H9 (cell line): ENCODE measurements around the gene CNNM2. TPM values are rescaled to one million over a fixed set of nuclear protein-coding genes. Genes with fewer than 3 reads are reported as not detected.

ENCODE experiments used
- DNase-seq: peaks from one replicate; pipeline ENCODE4 v3.0.0-alpha.2; 2017
- H2AFZ ChIP-seq: one replicate; pipeline ENCODE4 v1.6.1; 2013; ENCODE audit warnings: mild to moderate bottlenecking, low read length, control low read depth, moderate library complexity
- H2AK5ac ChIP-seq: 2 replicates; pipeline ENCODE4 v1.6.1; 2013; ENCODE audit warnings: low read length, control low read depth, mixed read lengths; ENCODE audit not compliant: insufficient read length
- H2BK120ac ChIP-seq: one replicate; pipeline ENCODE4 v1.6.1; 2013; ENCODE audit warnings: low read depth, mild to moderate bottlenecking, low read length, control low read depth, inconsistent platforms; ENCODE audit not compliant: poor library complexity, severe bottlenecking
- H2BK12ac ChIP-seq: 2 replicates; pipeline ENCODE4 v1.6.1; 2013; ENCODE audit warnings: low read length, control low read depth, mixed read lengths, low read depth; ENCODE audit not compliant: insufficient read length
- H2BK15ac ChIP-seq: 2 replicates; pipeline ENCODE4 v1.6.1; 2013; ENCODE audit warnings: low read depth, low read length, control low read depth
- H2BK20ac ChIP-seq: one replicate; pipeline ENCODE4 v1.6.1; 2013; ENCODE audit warnings: low read depth, mild to moderate bottlenecking, low read length, control low read depth, inconsistent platforms; ENCODE audit not compliant: poor library complexity, severe bottlenecking
- H2BK5ac ChIP-seq: 2 replicates; pipeline ENCODE4 v1.6.1; 2013; ENCODE audit warnings: low read length, control low read depth, mixed read lengths; ENCODE audit not compliant: insufficient read length
- H3K14ac ChIP-seq: 2 replicates; pipeline ENCODE4 v1.6.1; 2013; ENCODE audit warnings: low read length, control low read depth; ENCODE audit not compliant: insufficient read depth
- H3K18ac ChIP-seq: 2 replicates; pipeline ENCODE4 v1.6.1; 2013; ENCODE audit warnings: low read depth, mild to moderate bottlenecking, mixed read lengths, low read length, control low read depth; ENCODE audit not compliant: insufficient read length
- H3K23ac ChIP-seq: 2 replicates; pipeline ENCODE4 v1.6.1; 2013; ENCODE audit warnings: low read length, control low read depth, mixed read lengths, low read depth; ENCODE audit not compliant: insufficient read length
- H3K23me2 ChIP-seq: 2 replicates; pipeline ENCODE4 v1.6.1; 2013; ENCODE audit warnings: low read depth, mild to moderate bottlenecking, mixed read lengths, low read length, control low read depth; ENCODE audit not compliant: insufficient read length, poor library complexity, severe bottlenecking
- H3K27ac ChIP-seq: 2 replicates; pipeline ENCODE4 v1.5.1; 2013; ENCODE audit warnings: low read length, control low read depth, mixed read lengths, low read depth; ENCODE audit not compliant: insufficient read length
- H3K27me3 ChIP-seq: 2 replicates; pipeline ENCODE4 v1.6.1; 2013; ENCODE audit warnings: low read length, control low read depth, inconsistent platforms; ENCODE audit not compliant: insufficient read depth
- H3K4ac ChIP-seq: 2 replicates; pipeline ENCODE4 v1.6.1; 2013; ENCODE audit warnings: low read depth, mild to moderate bottlenecking, control low read depth, inconsistent platforms, low read length, moderate library complexity
- H3K4me1 ChIP-seq: 2 replicates; pipeline ENCODE4 v1.6.1; 2013; ENCODE audit warnings: low read length, control low read depth, inconsistent platforms; ENCODE audit not compliant: insufficient read depth
- H3K4me2 ChIP-seq: 2 replicates; pipeline ENCODE4 v1.6.1; 2013; ENCODE audit warnings: low read length, control low read depth, mixed read lengths; ENCODE audit not compliant: insufficient read length, insufficient read depth
- H3K56ac ChIP-seq: 2 replicates; pipeline ENCODE4 v1.6.1; 2013; ENCODE audit warnings: low read depth, mild to moderate bottlenecking, mixed read lengths, low read length, control low read depth; ENCODE audit not compliant: insufficient read length
- H3K79me1 ChIP-seq: 2 replicates; pipeline ENCODE4 v1.6.1; 2013; ENCODE audit warnings: low read depth, mild to moderate bottlenecking, moderate library complexity, low read length, control low read depth, inconsistent platforms; ENCODE audit not compliant: insufficient read depth, poor library complexity, severe bottlenecking
- H3K79me2 ChIP-seq: 2 replicates; pipeline ENCODE4 v1.6.1; 2013; ENCODE audit warnings: low read length, control low read depth, inconsistent platforms; ENCODE audit not compliant: insufficient read depth
- H3K9ac ChIP-seq: 2 replicates; pipeline ENCODE4 v1.6.1; 2013; ENCODE audit warnings: low read length, control low read depth, mixed read lengths; ENCODE audit not compliant: insufficient read length; ENCODE audit errors: extremely low read depth
- H3K9me3 ChIP-seq: one replicate; pipeline ENCODE4 v1.6.1; 2013; ENCODE audit warnings: low read depth, low read length, inconsistent platforms; ENCODE audit not compliant: control insufficient read depth
- H3T11ph ChIP-seq: one replicate; pipeline ENCODE4 v1.6.1; 2013; ENCODE audit warnings: mild to moderate bottlenecking, low read length, control low read depth, inconsistent platforms
- H4K20me1 ChIP-seq: one replicate; pipeline ENCODE4 v1.6.1; 2013; ENCODE audit not compliant: control insufficient read depth, insufficient read length, insufficient read depth
- H4K5ac ChIP-seq: 2 replicates; pipeline ENCODE4 v1.6.1; 2013; ENCODE audit warnings: low read depth, mild to moderate bottlenecking, mixed read lengths, low read length, control low read depth; ENCODE audit not compliant: insufficient read length
- H4K8ac ChIP-seq: replicated peaks from 2 replicates; pipeline ENCODE4 v1.6.1; 2013; ENCODE audit warnings: low read length, control low read depth, mixed read lengths, low read depth; ENCODE audit not compliant: insufficient read length
- H4K91ac ChIP-seq: 2 replicates; pipeline ENCODE4 v1.6.1; 2013; ENCODE audit warnings: low read depth, mild to moderate bottlenecking, moderate library complexity, mixed read lengths, low read length, control low read depth; ENCODE audit not compliant: insufficient read length
- H3K27ac Mint-ChIP-seq, 3 experiments: 2 replicates in 2 of 3; 3 replicates in 1 of 3; pipeline ENCODE4 v1.8.0; 2020 to 2021; ENCODE audit warnings: mixed read lengths in 3 of 3, mild to moderate bottlenecking in 1 of 3, moderate library complexity in 1 of 3
- H3K27me3 Mint-ChIP-seq: 2 replicates; pipeline ENCODE4 v1.8.0; 2021; ENCODE audit warnings: low read depth, mild to moderate bottlenecking, moderate library complexity, mixed read lengths
- H3K36me3 Mint-ChIP-seq, 3 experiments: 2 replicates in 2 of 3; 3 replicates in 1 of 3; pipeline ENCODE4 v1.8.0; 2020 to 2021; ENCODE audit warnings: low read depth in 3 of 3, mixed read lengths in 3 of 3; ENCODE audit not compliant: insufficient read depth in 1 of 3
- H3K4me1 Mint-ChIP-seq, 2 experiments: 2 replicates each; pipeline ENCODE4 v1.8.0; 2020; ENCODE audit warnings: mixed read lengths in 2 of 2
- H3K4me3 Mint-ChIP-seq, 2 experiments: 2 replicates in 1 of 2; 3 replicates in 1 of 2; pipeline ENCODE4 v1.8.0; 2020 to 2021; ENCODE audit warnings: mild to moderate bottlenecking in 2 of 2, mixed read lengths in 2 of 2, moderate library complexity in 1 of 2
- H3K9me3 Mint-ChIP-seq, 2 experiments: 2 replicates in 1 of 2; 3 replicates in 1 of 2; pipeline ENCODE4 v1.8.0; 2020; ENCODE audit warnings: mild to moderate bottlenecking in 2 of 2, mixed read lengths in 2 of 2, moderate library complexity in 1 of 2
- WGBS: extraction: QIAGEN DNeasy Blood & Tissue Kit; methylation state at CpG from one replicate; pipeline ENCODE4 v1.1.7; 2013; ENCODE audit warnings: missing lambda C conversion rate, low lambda C conversion rate, mixed read lengths; ENCODE audit not compliant: insufficient read length; ENCODE audit errors: extremely low coverage; 5-methylcytosine and 5-hydroxymethylcytosine counted together
- total RNA-seq: library from RNA; stranded (reverse); gene quantifications from 2 replicates; pipeline ENCODE4 v1.2.1, GENCODE V29; 2021
- TF ChIP-seq, protein P1 (sequence below): fragments of 200-600 bp; sonication (generic); conservative IDR thresholded peaks from 3 replicates; pipeline ENCODE4 v1.8.0; 2021; ENCODE audit warnings: antibody characterized with exemption, mild to moderate bottlenecking

CNNM2 gene
- total RNA-seq, 1 experiment from 2014 or later: 17.5 TPM

- no CpG with 5 or more reads among the region's 8 CpGs for WGBS
- Histone ChIP-seq H4K20me1 (no peaks in the 10 kb centered on the region), H3K79me2 (no peaks in the 10 kb centered on the region), H3T11ph (no peak overlapping the region), H3K23ac (no peak overlapping the region), H2BK120ac (no peak overlapping the region), H3K9ac (no peak overlapping the region), H3K56ac (no peak overlapping the region), H4K8ac (no peak overlapping the region), H2AFZ (no peak overlapping the region), H2BK15ac (no peak overlapping the region), H2BK12ac (no peak overlapping the region), H2AK5ac (no peak overlapping the region), H2BK20ac (no peak overlapping the region), H3K27ac (no peak overlapping the region), H3K27me3 (no peaks in the 10 kb centered on the region), H3K4me1 (no peaks in the 10 kb centered on the region), H3K79me1 (no peaks in the 10 kb centered on the region), H3K23me2 (no peaks in the 10 kb centered on the region), H3K18ac (no peak overlapping the region), H2BK5ac (no peak overlapping the region), H4K91ac (no peak overlapping the region), H3K4ac (no peak overlapping the region), H3K4me2 (no peak overlapping the region), H4K5ac (no peak overlapping the region), H3K9me3 (no peaks in the 10 kb centered on the region), H3K14ac (no peak overlapping the region)
- Mint-ChIP-seq H3K4me1 (peaks cover 6 to 11% of the 10 kb centered on the region in 2 experiments), H3K4me3 (no peak overlapping the region), H3K9me3 (no peaks in the 10 kb centered on the region), H3K27ac (peak overlapping the region in 1 of 3 experiments; percentile 32; a peak in 1 of 7 replicates), H3K36me3 (0 out of 7 replicates have a peak, but pooled peaks cover 0 to 2% (median 0%) of the 10 kb centered on the region in 3 experiments), H3K27me3 (no peaks in the 10 kb centered on the region)
- DNase-seq: no peak
- TF ChIP-seq, protein P1, sequence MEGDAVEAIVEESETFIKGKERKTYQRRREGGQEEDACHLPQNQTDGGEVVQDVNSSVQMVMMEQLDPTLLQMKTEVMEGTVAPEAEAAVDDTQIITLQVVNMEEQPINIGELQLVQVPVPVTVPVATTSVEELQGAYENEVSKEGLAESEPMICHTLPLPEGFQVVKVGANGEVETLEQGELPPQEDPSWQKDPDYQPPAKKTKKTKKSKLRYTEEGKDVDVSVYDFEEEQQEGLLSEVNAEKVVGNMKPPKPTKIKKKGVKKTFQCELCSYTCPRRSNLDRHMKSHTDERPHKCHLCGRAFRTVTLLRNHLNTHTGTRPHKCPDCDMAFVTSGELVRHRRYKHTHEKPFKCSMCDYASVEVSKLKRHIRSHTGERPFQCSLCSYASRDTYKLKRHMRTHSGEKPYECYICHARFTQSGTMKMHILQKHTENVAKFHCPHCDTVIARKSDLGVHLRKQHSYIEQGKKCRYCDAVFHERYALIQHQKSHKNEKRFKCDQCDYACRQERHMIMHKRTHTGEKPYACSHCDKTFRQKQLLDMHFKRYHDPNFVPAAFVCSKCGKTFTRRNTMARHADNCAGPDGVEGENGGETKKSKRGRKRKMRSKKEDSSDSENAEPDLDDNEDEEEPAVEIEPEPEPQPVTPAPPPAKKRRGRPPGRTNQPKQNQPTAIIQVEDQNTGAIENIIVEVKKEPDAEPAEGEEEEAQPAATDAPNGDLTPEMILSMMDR: no peak
Observed at GRCh38 chr10:102988404-102989314, 70.6 kb downstream of the CNNM2 start.
